Head of caudate nucleus (tissue), 42 donors: Measurements from ENCODE around the gene SYNE1.

Experiments used
- DNase-seq, 42 donors: peaks; one replicate each; pipeline versions ENCODE4 v3.0.0 to v3.0.0-alpha.2; 2020 to 2021; ENCODE audit warnings: mixed read lengths in 7 of 42
- intact Hi-C: fragments of 100-400 bp; cut with DNase I; formaldehyde crosslinking; loops from one replicate; pipeline ENCODE4 v1.15.0; 2022

Gene SYNE1

GRCh38 chr6:152273638-152274037 is 363.5 kb downstream of the SYNE1 start:
- intact Hi-C loops = no loop called here
- no peak for DNase-seq

GRCh38 chr6:152273002-152273401 is 364.2 kb downstream of the SYNE1 start:
- intact Hi-C loops = no loop called here
- no peak for DNase-seq

GRCh38 chr6:152272486-152272885 is 364.7 kb downstream of the SYNE1 start:
- intact Hi-C loops = no loop called here

GRCh38 chr6:152271776-152272464 is 365.2 kb downstream of the SYNE1 start:
- peak in 4 of 42 donors; percentile 19 to 46 (median 26) for DNase-seq
- intact Hi-C loops = no loop called here

More at GRCh38 chr6:152272486-152272885, 364.7 kb downstream of the SYNE1 start:
- no peak for DNase-seq

GRCh38 chr6:152270301-152270925 is 366.7 kb downstream of the SYNE1 start:
- DNase-seq = no peak
- intact Hi-C loops = no loop called here

GRCh38 chr6:152268846-152269442 is 368.2 kb downstream of the SYNE1 start:
- intact Hi-C loops = loop anchor here (10.0 kb wide), 1 partner anchor 54 kb away; no protein-coding TSS in a partner anchor
- peak in 2 of 42 donors; percentile 21 to 40 for DNase-seq

- intact Hi-C loops = loop anchor here (10.0 kb wide), 1 partner anchor 53 kb away; no protein-coding TSS in a partner anchor
- peak in 3 of 42 donors; percentile 43 to 57 (median 46) for DNase-seq
Observed at GRCh38 chr6:152267967-152268845, 369.0 kb downstream of the SYNE1 start.

- peak in 1 of 42 donors; percentile 24 for DNase-seq
- intact Hi-C loops = loop anchor here (10.0 kb wide), 1 partner anchor 51 kb away; no protein-coding TSS in a partner anchor
Observed at GRCh38 chr6:152265651-152266050, 371.5 kb downstream of the SYNE1 start.

GRCh38 chr6:152263582-152263981 is 373.6 kb downstream of the SYNE1 start:
- intact Hi-C loops = loop anchor here (10.0 kb wide), 1 partner anchor 49 kb away; no protein-coding TSS in a partner anchor
- DNase-seq = no peak

GRCh38 chr6:152261179-152261578 is 376.0 kb downstream of the SYNE1 start:
- intact Hi-C loops = loop anchor here (10.0 kb wide), 1 partner anchor 46 kb away; no protein-coding TSS in a partner anchor
- peak in 8 of 42 donors; percentile 10 to 52 (median 32) for DNase-seq

GRCh38 chr6:152259234-152259633 is 377.9 kb downstream of the SYNE1 start:
- intact Hi-C loops = no loop called here
- DNase-seq = no peak

GRCh38 chr6:152257581-152257980 is 379.6 kb downstream of the SYNE1 start:
- intact Hi-C loops = no loop called here
- no peak for DNase-seq

- intact Hi-C loops = no loop called here
- DNase-seq = no peak
Observed at GRCh38 chr6:152250127-152250526, 387.0 kb downstream of the SYNE1 start.

- intact Hi-C loops = no loop called here
- DNase-seq = no peak
Observed at GRCh38 chr6:152248980-152249379, 388.2 kb downstream of the SYNE1 start.

GRCh38 chr6:152246554-152247337 is 390.4 kb downstream of the SYNE1 start:
- no peak for DNase-seq
- intact Hi-C loops = no loop called here

- DNase-seq = no peak
- intact Hi-C loops = no loop called here
Observed at GRCh38 chr6:152244998-152245630, 392.0 kb downstream of the SYNE1 start.

GRCh38 chr6:152241013-152241766 is 396.0 kb downstream of the SYNE1 start:
- DNase-seq = no peak
- intact Hi-C loops = no loop called here
